Measurements from ENCODE around the gene CFAP298.

The CFAP298 gene

DNA sequence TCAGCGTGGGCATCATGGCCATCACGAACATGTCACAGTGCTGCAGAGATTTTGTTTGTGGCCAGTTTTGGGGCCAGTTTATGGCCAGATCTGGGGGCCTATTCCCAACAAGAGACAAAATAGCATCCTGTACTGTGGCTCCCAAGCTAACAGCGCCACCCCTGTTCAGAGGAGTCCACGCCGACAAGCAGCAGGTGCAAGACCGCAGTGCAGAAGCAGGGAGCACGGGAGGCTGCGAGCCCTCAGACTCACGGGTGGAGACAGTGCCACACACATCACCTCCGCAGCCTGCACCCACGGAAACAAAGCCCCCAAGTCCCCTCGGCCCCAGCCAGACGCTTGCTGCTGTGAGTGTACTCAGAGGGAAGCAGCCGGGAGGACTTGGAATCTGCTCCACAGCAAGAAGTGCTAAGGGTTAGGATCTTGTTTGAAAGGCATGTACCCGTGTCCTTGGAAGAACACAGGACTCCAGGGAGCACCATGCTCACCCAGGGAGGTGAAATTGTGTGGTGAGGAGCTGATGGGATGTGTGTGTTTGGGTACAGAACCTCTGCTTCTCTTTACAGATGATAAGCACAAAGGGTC, 34.0 kb downstream of the CFAP298 start:
- TF ChIP-seq, protein P1, sequence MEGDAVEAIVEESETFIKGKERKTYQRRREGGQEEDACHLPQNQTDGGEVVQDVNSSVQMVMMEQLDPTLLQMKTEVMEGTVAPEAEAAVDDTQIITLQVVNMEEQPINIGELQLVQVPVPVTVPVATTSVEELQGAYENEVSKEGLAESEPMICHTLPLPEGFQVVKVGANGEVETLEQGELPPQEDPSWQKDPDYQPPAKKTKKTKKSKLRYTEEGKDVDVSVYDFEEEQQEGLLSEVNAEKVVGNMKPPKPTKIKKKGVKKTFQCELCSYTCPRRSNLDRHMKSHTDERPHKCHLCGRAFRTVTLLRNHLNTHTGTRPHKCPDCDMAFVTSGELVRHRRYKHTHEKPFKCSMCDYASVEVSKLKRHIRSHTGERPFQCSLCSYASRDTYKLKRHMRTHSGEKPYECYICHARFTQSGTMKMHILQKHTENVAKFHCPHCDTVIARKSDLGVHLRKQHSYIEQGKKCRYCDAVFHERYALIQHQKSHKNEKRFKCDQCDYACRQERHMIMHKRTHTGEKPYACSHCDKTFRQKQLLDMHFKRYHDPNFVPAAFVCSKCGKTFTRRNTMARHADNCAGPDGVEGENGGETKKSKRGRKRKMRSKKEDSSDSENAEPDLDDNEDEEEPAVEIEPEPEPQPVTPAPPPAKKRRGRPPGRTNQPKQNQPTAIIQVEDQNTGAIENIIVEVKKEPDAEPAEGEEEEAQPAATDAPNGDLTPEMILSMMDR (IDR thresholded peaks at IDR 0.05; ENCODE audit: low read depth, low read length, missing control alignments), result peak; percentile 47
- in situ Hi-C loops (cut with HindIII; ENCODE audit: low sequenced_read_pairs), result no loop called here
- DNase-seq (ENCODE audit: low read depth), result no peak
- no peak overlapping the region for H3K4me3 ChIP-seq (ENCODE audit: low read depth, low read length)

DNA sequence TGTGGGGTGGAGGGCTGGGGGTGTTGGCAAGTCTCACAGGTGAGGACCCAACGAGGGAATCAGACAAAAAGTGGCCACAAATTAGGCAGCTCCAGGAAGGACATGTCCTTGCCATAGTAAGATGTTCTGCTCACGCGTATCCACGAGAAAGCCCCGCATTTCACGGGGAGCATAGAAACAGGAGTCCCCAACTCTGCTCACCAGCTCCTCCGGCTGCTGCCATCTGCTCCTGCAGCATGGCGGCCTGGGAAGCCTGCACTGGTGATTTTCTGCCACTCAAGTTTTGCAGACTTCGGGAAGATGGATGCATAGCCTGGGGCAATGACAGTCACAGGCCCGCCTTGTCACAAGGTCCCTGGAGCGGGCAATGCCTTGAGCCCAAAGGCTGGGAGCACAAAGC, 36.2 kb downstream of the CFAP298 start:
- in situ Hi-C loops (cut with HindIII; ENCODE audit: low sequenced_read_pairs), result no loop called here

DNA sequence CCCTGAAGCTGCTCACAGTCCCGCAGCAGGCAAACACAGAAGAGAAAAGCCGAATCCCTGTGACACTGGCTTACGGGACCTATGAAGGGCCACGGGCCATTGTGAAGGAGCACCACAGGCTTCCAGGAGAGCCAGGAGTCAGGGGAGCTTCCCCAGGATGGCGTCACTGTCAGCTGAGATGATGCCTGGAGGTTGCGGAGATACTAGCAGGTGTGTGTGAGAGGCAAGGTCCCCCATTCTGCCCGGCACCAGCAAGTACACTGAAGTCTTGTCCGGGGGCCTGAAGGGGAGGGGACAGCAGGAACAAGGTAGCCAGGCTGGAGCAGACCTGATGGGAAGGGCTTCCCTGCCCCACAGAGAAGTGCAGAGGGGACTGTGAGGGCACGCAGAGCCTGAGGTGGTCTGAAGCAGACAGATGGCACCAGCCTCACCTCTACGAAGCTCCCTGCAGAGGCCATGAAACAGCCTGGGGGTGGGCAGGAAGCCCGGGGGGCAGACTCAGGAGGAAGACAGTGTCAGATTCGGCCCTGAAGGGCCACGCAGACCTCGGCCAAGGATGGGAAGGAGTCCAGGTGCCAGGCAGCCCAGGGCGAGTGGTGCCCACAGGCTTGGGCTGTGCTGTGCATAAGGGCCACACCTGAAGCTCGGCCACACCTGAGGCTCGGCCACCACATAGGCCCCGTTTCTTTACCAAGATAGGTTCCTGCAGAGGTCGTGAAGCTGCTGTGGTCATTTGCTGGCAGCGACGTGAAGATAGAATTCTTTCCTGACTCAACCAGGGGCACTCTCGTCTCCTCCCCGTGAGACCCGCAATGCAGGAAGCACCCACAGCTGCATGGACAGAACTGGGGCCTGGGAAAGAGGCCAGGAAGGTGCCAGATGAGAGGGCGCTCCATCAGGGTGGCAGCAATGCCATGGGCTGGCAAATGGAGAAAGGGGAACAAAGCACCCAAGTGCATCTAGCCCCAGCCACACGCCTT, 36.9 kb downstream of the CFAP298 start:
- in situ Hi-C loops (cut with HindIII; ENCODE audit: low sequenced_read_pairs), result no loop called here
- TF ChIP-seq, protein P1 (IDR thresholded peaks at IDR 0.05; ENCODE audit: low read depth, low read length, missing control alignments), result no peak
- no peak for DNase-seq (ENCODE audit: low read depth)
- no peak overlapping the region for H3K4me3 ChIP-seq (ENCODE audit: low read depth, low read length)

More for the DNA sequence above, 36.2 kb downstream of the CFAP298 start:
- no peak overlapping the region for H3K4me3 ChIP-seq (ENCODE audit: low read depth, low read length)
- DNase-seq (ENCODE audit: low read depth), result no peak
- TF ChIP-seq, protein P1 (IDR thresholded peaks at IDR 0.05; ENCODE audit: low read depth, low read length, missing control alignments), result no peak

DNA sequence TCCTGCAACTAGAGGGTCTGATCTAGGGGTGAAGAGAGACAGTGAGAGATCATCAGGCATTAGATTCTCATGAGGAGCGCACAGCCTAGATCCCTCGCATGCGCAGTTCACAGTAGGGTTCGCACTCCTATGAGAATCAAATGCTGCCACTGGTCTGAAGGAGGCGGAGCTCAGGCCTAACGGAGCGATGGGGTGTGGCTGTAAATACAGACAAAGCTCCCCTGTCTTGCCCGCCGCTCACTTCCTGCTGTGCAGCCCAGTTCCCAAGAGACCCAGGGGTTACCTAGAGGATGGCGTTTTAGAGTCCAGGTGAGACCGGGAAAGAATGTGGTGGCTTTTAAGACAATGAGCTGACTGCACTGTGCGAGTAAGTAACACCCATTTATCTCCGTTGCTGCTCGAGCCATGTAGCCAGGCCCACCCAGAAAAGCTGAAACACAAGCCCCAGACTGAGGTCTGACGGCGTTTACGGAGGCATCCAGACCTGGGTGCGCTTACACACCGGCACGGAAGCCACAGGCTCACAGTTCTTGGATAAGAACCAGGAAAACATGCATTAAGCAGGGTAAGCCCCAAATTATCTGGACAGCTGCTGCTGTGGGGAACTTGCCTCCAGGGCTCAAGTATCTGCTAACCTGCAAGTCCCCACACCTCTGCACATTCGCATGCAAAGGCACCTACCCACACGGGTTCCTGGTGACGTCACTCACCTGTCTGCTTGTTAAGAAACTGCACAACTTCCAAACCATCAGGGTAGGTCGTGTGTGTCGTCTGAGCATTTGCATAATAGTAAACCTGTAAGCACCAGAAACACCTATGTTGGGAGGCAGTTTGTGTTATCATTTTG, 39.4 kb downstream of the CFAP298 start:
- TF ChIP-seq, protein P1 (IDR thresholded peaks at IDR 0.05; ENCODE audit: low read depth, low read length, missing control alignments), result no peak
- in situ Hi-C loops (cut with HindIII; ENCODE audit: low sequenced_read_pairs), result no loop called here
- DNase-seq (ENCODE audit: low read depth), result no peak
- no peak overlapping the region for H3K4me3 ChIP-seq (ENCODE audit: low read depth, low read length)

DNA sequence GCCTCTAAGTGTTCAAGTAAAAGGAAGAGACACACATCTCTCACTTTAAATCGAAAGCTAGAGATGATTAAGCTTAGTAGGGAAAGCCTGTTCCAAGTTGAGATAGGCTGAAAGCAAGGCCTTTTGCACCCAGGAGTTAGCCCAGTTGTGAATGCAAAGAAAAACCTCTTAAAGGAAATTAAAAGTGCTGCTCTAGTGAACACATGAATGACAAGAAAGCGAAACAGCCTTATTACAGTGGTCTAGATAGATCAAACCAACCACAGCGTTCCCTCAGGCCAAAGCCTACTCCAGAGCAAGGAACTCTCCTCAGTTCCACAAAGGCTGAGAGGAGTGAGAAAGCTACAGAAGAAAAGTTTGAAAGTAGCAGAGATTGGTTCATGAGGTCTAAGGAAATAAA, 41.7 kb downstream of the CFAP298 start:
- in situ Hi-C loops (cut with HindIII; ENCODE audit: low sequenced_read_pairs), result no loop called here
- DNase-seq (ENCODE audit: low read depth), result no peak
- TF ChIP-seq, protein P1 (IDR thresholded peaks at IDR 0.05; ENCODE audit: low read depth, low read length, missing control alignments), result no peak

More for the DNA sequence above, 41.7 kb downstream of the CFAP298 start:
- no peak overlapping the region for H3K4me3 ChIP-seq (ENCODE audit: low read depth, low read length)
